Posterior vena cava (tissue), 2 donors: ENCODE results near the gene CSNK1G1. TPM values are rescaled to one million over a fixed set of nuclear protein-coding genes. Genes with fewer than 3 reads are reported as not detected.
"Not testable (repeated sequence)": the region's sequence is repeated elsewhere in the genome, so short reads cannot be mapped to it uniquely, and the experiment has no call there.

Experiments used
- DNase-seq: peaks from one replicate; pipeline ENCODE4 v3.0.0-alpha.2; 2020; ENCODE audit warnings: low spot score
- intact Hi-C, 2 donors: fragments of 100-400 bp; cut with DNase I; formaldehyde crosslinking; loops; one replicate each; pipeline versions ENCODE4 v1.14.1 to v1.14.2; 2022 to 2023
- total RNA-seq, 2 donors: library from RNA; stranded (reverse); fragmentation: NEBNext Ultra II Directional; extraction: Animal tissue kit (Norgen Biotek cat#: 25700); gene quantifications; one replicate each; pipeline ENCODE4 v1.2.1, GENCODE V29; 2021
- donor health status: DM: yes; HTN: yes; CAD: no.
- donor health status: DM: yes; HTN: yes; CAD: no.

CSNK1G1 gene
- total RNA-seq, 2 donors from 2014 or later: 15.8 to 15.9 TPM

DNA sequence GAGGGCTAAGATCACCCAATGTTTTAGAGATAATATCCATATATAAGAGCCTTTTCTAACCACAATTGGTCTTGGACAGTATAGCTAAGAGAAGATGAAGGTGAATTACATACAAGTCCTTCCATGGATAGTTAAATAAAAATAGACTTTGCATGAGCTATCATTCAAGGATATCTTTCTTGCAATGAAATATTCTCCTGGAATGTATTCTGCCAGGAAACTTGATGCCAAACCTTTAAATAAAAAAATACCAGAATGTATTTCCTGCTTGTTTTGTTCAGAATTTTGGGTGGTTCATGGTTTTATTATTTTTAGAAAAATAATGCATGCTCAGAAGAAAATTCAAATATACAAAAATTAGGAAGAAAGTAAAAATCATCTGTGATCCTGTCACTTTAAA, 104.3 kb downstream of the CSNK1G1 start:
- intact Hi-C loops: no loop called here

DNA sequence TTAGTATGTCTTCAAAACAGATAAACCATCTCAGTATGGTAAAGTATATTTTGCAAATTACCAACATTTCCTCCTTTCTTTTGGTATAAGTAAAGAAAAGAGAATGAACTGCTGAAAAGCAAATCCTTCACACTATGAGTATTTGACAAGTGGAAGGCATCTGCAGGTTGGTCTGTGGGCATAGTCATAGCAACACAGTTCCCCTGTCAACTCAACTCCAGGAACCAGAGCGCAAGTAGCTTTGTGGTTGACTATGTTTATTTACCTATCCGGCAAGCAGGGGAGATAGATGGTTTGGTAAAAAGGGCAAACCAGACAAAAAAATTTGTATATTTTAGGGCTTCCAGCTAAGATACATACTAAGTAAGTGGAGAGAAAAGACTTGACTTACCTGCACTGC, 104.9 kb downstream of the CSNK1G1 start:
- intact Hi-C loops: no loop called here
- no peak for DNase-seq

More for the DNA sequence above, 104.3 kb downstream of the CSNK1G1 start:
- DNase-seq: no peak

DNA sequence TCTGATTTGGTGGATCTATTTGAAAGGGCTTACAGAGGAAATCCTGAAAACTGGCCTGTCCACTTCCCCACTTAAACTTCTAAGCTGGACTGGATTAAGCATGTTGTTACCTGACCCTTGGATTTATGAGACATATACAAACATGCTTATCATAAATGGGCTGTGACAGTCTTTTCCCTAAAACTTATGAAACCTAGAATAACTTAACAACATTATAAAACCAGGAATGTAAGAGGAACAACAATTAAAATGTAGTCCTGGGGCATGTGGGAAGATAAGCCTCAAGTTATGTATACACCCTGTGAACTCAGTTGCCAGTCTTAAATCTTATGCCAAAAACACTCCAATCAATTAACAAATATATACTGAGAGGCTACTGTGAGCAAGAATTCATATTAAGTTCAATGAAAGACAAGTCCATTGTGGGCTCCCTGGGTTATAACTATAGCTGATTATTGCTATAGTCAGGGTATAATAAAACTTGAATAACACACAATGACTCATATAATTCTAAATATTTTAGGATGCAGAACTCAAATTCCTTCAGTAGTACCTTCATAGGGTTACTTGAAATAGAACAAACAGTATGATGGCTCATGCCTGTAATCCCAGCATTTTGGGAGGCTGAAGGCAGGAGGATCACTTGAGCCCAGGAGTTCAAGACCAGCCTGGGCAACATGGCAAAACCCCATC, 105.9 kb downstream of the CSNK1G1 start:
- intact Hi-C loops: no loop called here
- DNase-seq: no peak

DNA sequence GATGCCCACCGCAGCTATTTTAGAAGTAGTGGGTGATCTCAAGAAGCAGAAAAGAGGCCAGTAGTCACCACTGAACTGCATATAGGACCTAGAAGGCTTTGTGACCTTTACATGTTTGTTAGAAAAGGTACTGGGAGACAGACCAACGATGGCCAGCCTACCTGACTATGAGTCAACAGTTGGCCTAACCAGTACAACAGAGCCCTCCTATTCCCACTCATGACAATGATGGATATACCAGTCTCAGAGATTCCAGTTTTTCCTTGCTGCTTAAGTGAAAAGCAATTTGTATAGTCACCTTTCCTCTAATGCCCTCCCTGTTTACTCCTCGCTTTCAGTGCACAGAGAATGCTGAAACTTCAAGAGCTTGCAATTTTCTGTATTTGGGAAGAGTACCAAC, 106.6 kb downstream of the CSNK1G1 start:
- intact Hi-C loops: no loop called here
- DNase-seq: no peak

DNA sequence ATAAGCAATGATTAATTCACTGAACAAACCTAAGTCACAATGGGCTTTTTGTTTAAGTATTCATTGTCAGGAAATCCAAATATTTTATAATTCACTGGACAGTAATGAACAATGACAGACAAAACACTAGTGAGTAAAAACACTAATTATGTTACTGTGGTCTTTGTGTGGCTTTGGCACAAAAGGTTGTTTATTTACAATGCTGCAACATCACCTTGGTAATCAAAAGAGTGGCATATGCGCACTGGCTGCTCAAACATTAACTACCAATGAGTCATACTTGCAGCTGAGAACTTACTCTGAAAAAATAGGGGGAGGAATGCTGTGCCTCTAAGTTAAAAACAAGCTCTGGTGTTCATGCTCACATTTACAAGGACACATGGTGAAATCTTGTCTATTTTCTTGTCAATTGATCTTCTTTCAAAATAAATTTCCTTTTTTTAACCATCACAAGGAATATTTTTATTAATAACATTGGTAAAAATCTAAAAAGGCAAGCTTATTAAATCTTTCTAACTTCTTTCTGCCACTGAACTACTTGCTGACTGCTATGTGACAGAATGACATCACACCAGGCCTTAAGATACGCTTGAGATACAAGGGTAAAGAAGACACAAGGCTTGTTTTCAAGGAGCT, 107.9 kb downstream of the CSNK1G1 start:
- no peak for DNase-seq
- intact Hi-C loops: no loop called here

DNA sequence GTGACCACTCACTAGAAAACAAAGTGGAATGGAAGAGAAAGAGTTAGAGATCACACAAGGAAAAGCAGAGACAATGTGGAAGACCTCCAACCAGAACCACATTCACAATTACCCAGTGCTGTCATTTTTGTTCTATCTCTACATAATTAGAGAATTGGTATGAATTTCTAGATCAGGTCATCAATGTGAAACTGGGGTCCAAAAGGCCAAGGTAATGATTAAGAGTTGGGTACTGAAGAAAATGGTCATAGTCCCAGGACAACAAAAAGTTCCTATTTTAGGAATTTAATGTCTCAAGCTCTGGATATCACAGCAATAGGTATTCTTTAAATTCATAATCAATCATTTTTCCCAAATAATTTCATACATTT, 108.5 kb downstream of the CSNK1G1 start:
- no peak for DNase-seq
- intact Hi-C loops: no loop called here

DNA sequence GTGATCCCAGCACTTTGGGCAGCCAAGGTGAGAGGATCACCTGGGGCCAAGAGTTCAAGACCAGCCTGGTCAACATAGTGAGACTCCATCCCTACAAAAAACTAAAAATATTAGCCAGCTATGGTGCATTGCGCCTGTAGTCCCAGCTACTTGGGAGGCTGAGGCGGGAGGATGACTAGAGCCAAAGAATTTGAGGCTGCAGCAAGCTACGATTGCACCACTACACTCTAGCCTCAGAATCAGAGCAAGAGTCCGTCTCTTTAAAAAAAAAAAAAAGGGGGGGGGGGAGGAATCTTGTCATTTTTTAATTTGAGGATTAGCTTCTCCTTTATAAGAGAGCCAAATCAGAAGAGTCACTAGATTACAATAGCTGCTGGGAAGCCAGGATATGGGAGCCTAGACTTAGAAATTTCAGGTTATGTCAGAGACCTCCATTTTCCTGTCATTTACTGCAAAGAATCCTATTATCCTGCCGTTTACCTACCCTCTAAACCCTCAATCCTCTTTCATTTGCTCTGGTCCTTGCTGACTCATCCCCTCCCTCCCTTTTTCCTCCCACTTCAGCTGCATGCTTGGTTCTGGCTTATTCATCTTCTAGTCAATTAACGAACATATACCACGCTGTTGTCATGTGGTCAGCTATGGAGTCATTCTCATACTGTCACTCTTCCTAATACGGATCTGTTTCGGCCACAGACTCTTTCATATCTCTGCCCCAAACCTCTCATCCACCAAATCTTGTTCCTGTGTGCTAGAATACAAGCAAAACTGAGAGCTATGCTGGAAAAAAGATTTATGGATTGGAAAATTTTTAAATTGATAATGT, 109.4 kb downstream of the CSNK1G1 start:
- DNase-seq: no peak

DNA sequence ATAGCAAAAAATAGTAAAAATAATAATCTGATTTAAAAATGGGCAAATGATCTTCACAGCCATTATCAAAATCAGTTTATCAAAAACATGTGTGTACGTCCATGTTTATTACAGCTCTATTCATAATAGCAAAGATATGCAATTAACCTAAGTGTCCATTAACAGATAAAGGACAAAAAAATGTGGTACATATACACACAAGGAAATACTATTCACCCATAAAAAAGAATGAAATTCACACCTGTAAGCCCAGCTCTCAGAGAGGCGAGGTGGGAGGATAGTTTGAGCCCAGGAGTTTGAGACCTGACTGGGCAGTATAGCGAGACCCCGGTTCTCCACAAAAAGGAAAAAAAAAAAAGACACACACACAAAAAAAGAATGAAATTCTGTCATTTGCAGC, 110.6 kb downstream of the CSNK1G1 start:
- no peak for DNase-seq
- intact Hi-C loops: no loop called here

More for the DNA sequence above, 109.4 kb downstream of the CSNK1G1 start:
- intact Hi-C loops: no loop called here

DNA sequence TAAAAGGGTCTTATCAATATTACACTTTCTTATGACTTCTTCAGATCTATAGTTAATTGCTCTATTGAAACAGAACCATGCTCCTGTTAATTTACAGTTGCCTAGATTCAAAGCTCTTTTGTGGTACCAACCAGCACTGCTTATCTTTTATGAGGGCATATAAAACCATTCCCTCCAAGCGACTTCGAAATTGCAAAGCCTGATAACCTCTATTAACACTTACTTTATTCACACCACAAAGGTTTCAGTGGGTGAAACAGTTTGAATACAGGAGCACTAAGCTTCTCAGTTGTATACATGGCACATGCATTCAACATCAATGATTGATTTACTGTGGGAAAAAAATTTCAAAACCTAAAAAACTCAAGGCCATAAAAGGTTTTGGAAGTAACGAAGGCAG, 118.3 kb downstream of the CSNK1G1 start:
- DNase-seq: no peak
- intact Hi-C loops: no loop called here

DNA sequence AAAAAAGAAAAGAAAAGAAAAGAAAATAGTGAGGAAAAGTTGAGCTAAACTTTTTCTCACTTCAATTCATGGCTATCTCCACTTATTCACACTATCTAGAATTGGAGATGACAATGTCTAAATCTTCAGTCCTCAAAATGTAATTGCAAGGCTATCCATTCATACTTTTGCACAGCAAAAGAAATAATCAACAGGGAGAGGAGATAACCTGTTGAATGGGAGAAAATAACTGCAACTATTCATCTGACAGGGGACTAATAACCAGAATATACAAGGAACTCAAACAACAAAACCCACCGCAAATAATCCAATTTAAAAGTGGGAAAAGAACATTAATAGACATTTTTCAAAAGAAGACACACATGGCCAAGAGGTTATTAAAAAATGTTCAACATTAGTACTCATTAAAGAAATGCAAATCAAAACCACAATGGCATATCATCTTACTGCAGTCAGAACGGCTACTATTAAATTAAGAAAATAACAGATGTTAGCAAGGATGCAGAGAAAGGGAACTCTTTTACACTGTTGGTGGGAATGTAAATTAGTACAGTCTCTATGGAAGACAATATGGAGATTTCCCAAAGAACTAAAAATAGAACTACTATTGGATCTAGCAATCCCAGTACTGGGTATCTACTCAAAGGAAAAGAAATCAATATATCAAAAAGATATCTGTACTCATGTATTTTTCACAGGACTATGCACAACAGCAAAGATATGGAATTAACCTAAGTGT, 119.6 kb downstream of the CSNK1G1 start:
- intact Hi-C loops: no loop called here
- DNase-seq: no peak

DNA sequence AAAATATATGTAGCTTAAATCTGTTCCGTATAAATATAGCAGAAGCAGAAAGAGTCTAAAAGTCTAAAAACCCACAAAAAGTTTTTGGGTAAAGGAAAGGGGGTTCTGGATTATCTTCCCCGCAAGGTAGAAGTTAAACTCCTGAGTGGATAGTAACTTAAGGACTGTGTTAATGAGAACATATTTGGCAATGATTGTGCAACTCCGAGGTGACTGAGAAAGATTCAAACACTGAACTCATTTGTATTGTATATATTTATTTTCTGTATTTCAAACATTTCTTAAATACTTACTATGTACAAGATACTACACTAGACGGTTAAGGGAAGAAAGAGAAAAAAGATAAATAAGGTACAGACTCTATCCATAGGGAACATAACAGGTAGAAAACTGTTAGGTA, 120.4 kb downstream of the CSNK1G1 start:
- intact Hi-C loops: no loop called here
- DNase-seq: no peak

DNA sequence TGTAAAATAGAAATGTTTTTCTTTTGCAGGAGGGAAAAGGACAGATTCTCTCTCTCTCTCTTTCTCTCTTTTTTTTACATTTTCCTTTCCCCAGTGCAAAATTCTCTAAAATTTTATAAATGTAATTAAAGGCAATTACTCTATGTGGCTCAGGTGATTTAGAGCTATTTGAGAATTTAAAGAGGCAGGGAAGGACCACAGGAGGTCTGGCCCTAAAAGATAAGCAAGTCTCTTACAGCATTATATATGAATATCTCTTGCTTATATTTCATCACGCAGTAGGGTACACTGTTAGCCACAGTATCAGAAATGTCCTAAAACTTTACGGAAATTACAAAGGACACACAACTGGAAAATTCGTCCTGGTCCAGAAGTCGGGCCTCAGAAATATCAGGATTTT, 122.7 kb downstream of the CSNK1G1 start:
- intact Hi-C loops: no loop called here
- DNase-seq: no peak

DNA sequence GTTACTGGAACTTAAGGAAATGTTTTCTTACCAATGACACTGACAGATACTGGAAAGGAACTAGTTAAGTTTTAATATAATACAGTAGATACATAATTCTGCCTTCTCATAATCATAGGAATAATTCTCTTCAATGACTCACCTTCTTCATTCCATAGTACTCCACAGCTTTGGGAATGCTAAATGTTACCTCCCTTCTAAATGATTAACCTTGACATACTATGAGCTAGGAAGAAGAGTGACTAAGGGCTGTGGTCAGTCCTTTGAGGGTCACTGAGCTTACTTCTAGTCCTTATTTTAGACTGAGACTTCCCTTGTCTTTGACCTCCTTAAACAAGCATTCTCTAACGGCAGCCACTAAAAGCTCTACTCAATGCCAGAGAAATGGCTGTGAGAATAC, 123.6 kb downstream of the CSNK1G1 start:
- DNase-seq: no peak
- intact Hi-C loops: no loop called here

DNA sequence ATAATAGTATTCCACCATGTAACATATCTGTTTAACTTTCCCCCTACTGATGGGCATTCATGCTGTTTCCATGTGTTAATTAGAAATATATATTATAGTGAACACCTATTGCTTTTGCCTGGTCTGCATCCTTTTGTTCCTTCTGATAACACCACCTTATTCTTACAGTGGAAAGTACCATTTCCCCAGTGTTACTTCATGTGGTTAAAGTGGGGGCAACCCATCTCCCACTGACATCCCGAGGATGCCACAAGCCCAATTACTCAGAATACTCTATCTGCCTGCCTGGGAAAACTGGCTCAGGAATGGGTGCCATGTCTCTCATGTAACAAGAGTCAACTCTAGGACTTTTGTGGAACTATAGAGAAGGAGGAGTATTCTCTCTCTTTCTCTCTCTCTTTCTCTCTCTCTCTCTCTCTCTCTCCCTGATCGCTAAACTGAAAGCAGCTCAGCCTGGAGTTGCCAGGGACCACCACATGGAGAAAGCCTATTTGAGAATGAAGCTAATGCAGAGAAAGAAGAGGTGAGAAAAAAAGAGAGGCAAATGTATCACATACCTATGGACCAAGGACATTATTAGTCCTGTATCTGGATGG, 126.7 kb downstream of the CSNK1G1 start:
- no peak for DNase-seq
- intact Hi-C loops: no loop called here

DNA sequence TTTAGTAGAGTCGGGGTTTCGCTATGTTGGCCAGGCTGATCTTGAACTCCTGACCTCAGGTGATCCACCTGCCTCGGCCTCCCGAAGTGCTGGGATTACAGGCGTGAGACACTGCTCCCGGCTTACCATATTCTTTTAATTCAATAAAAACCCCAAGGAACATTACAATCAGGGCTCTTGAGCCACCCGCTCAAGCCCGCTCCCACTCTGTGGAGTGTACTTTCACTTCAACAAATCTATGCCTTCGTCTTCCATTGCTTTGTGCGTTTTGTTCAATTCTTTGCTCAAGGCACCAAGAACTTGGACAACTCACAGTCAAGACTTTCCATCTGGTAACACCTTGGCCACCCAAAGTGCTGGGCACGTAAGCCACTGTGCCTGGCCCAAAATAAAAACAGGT, 130.2 kb downstream of the CSNK1G1 start:
- intact Hi-C loops: no loop called here
- DNase-seq: no peak

DNA sequence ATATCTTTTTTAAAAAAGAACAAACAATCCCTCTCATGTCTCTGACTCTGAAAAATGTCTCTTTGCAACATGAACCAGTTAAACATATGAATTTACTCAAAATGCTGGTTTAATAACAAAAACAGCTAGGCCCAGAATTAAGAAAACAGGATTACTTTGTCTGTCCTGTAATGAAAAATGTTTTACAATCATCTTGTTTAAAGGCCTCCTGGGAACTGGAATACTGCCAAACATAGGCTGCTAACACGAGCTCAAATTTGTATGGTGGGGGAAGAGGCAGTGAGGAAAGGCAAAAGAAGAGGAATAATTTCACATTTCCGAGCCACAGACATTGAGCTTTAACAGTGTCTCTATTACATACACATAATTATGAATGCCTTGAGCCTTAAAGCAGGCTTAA, 131.5 kb downstream of the CSNK1G1 start:
- DNase-seq: no peak
- intact Hi-C loops: no loop called here

DNA sequence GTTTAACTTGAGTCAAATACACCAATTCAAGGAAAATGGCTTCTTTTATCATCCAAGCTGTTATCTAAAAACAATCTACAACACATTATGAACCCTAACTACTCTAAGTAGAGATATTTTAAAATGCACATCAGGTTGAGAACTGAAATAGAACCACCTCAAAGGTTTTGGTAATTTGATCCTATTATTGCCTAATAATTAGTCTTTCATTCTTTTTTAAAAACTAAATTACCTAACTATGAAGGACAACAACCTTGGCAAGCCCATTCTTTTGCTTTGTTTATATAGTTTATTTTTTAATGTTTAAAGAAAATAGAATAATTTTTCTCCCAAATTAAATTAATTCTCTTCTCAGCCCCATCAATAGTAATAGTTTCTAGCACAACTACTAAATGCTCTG, 132.1 kb downstream of the CSNK1G1 start:
- intact Hi-C loops: no loop called here
- no peak for DNase-seq

DNA sequence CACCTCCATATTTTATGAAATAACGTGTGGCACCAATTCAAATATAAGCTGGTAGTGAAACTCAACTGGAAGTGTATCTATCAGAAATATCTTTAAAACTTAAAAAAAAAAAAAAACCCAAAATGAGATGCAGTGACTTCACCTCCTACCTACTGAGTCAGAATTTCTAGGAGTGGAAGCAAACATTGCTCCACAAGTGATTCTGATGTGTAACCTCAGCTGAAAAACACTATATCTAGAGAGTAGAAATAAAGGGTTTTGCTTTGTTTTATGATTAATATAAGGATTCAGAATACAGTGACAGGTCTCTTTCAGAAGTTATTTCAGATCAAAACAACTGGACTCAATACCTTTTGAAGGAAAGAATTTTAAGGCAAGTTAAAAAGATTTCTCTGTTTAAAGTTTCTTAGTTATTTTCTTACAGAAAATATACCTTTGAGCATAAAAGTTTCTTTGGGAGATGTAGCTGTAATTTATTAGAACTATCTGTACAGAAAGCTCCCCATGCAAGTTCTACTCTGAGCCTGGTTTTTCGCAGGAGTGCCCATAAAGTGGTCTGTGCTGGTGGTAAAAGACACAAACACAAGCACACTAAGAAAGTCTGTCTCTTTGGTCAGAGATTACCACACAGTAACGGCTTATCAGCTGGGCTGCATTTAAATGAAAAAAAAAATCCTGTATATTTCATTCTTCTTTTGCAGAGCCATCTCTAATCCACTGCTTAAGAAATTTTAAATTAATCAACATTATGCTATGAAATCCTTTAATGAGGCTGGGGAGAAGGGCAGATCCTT, 133.2 kb downstream of the CSNK1G1 start:
- intact Hi-C loops: no loop called here

DNA sequence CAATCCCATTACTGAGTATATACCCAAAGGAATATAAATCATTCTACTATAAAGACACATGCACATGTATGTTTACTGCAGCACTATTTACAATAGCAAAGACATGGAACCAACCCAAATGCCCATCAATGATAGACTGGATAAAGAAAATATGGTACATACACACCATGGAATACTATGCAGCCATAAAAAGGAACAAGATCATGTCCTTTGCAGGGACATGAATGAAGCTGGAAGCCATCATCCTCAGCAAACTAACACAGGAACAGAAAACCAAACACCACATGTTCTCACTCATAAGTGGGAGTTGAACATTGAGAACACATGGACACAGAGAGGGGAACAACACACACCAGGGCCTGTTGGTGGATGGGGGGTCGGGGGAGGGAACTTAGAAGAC, 134.1 kb downstream of the CSNK1G1 start:
- intact Hi-C loops, DNase-seq: not testable (repeated sequence)

More for the DNA sequence above, 133.2 kb downstream of the CSNK1G1 start:
- DNase-seq: no peak
